ENCODE measurements around the gene CKAP5.

CKAP5 gene

GRCh38 chr11:46776878-46777277, 69.2 kb downstream of the CKAP5 start:
- no peak overlapping the region for H3K27ac ChIP-seq (ENCODE audit: low read depth, low read length)
- no peaks in the 10 kb centered on the region for H3K9me2 ChIP-seq (replicated peaks; ENCODE audit: insufficient read depth, low read length)
- H3K27me3 ChIP-seq (ENCODE audit: low read length) = no peaks in the 10 kb centered on the region
- no peaks in the 10 kb centered on the region for H3K9me3 ChIP-seq (ENCODE audit: insufficient read depth, low read length)
- H3K4me3 ChIP-seq (ENCODE audit: insufficient read depth, low read length, poor library complexity, severe bottlenecking) = no peak overlapping the region
- H3K9ac ChIP-seq (ENCODE audit: low read length) = no peak overlapping the region
- no peak overlapping the region for H3K4me2 ChIP-seq (ENCODE audit: low read depth, low read length, poor library complexity, severe bottlenecking)
- H4K20me1 ChIP-seq (ENCODE audit: low read depth, low read length) = no peaks in the 10 kb centered on the region
- TF ChIP-seq, protein P1, sequence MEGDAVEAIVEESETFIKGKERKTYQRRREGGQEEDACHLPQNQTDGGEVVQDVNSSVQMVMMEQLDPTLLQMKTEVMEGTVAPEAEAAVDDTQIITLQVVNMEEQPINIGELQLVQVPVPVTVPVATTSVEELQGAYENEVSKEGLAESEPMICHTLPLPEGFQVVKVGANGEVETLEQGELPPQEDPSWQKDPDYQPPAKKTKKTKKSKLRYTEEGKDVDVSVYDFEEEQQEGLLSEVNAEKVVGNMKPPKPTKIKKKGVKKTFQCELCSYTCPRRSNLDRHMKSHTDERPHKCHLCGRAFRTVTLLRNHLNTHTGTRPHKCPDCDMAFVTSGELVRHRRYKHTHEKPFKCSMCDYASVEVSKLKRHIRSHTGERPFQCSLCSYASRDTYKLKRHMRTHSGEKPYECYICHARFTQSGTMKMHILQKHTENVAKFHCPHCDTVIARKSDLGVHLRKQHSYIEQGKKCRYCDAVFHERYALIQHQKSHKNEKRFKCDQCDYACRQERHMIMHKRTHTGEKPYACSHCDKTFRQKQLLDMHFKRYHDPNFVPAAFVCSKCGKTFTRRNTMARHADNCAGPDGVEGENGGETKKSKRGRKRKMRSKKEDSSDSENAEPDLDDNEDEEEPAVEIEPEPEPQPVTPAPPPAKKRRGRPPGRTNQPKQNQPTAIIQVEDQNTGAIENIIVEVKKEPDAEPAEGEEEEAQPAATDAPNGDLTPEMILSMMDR (IDR thresholded peaks at IDR 0.05; ENCODE audit: insufficient read depth, low read length, poor library complexity, severe bottlenecking) = no peak
- TF ChIP-seq EZH2phosphoT487 (conservative IDR thresholded peaks at IDR 0.05; ENCODE audit: low read length) = no peak
- H3K36me3 ChIP-seq (ENCODE audit: low read length) = peaks cover 29% of the 10 kb centered on the region
- H3K79me2 ChIP-seq (ENCODE audit: insufficient read depth, low read length) = no peaks in the 10 kb centered on the region
- 0 out of 2 replicates have a peak, but pooled peaks cover 2% of the 10 kb centered on the region for H3F3A ChIP-seq (ENCODE audit: insufficient read depth)
- no peak overlapping the region for H2AFZ ChIP-seq (ENCODE audit: low read depth, low read length, severe bottlenecking)

- Histone ChIP-seq H3F3A (ENCODE audit: insufficient read depth) (no peaks in the 10 kb centered on the region), H3K27me3 (ENCODE audit: low read length) (no peaks in the 10 kb centered on the region), H3K9me2 (replicated peaks; ENCODE audit: insufficient read depth, low read length) (no peaks in the 10 kb centered on the region), H3K9me3 (ENCODE audit: insufficient read depth, low read length) (no peaks in the 10 kb centered on the region), H3K9ac (ENCODE audit: low read length) (no peak overlapping the region), H3K4me3 (ENCODE audit: insufficient read depth, low read length, poor library complexity, severe bottlenecking) (no peak overlapping the region), H3K79me2 (ENCODE audit: insufficient read depth, low read length) (no peaks in the 10 kb centered on the region), H3K4me2 (ENCODE audit: low read depth, low read length, poor library complexity, severe bottlenecking) (no peak overlapping the region), H3K36me3 (ENCODE audit: low read length) (peaks cover 45% of the 10 kb centered on the region), H3K27ac (ENCODE audit: low read depth, low read length) (no peak overlapping the region), H4K20me1 (ENCODE audit: low read depth, low read length) (no peaks in the 10 kb centered on the region), H2AFZ (ENCODE audit: low read depth, low read length, severe bottlenecking) (no peak overlapping the region)
- TF ChIP-seq, protein P1 (IDR thresholded peaks at IDR 0.05; ENCODE audit: insufficient read depth, low read length, poor library complexity, severe bottlenecking) = no peak
- TF ChIP-seq EZH2phosphoT487 (conservative IDR thresholded peaks at IDR 0.05; ENCODE audit: low read length) = no peak
Measured at GRCh38 chr11:46769636-46770221, 76.4 kb downstream of the CKAP5 start.

- Histone ChIP-seq H3K79me2 (ENCODE audit: insufficient read depth, low read length) (no peaks in the 10 kb centered on the region), H3K27ac (ENCODE audit: low read depth, low read length) (no peak overlapping the region), H4K20me1 (ENCODE audit: low read depth, low read length) (no peaks in the 10 kb centered on the region), H3K27me3 (ENCODE audit: low read length) (no peaks in the 10 kb centered on the region), H3F3A (ENCODE audit: insufficient read depth) (no peaks in the 10 kb centered on the region), H2AFZ (ENCODE audit: low read depth, low read length, severe bottlenecking) (no peak overlapping the region), H3K9ac (ENCODE audit: low read length) (no peak overlapping the region), H3K9me3 (ENCODE audit: insufficient read depth, low read length) (no peaks in the 10 kb centered on the region), H3K4me2 (ENCODE audit: low read depth, low read length, poor library complexity, severe bottlenecking) (no peak overlapping the region), H3K4me3 (ENCODE audit: insufficient read depth, low read length, poor library complexity, severe bottlenecking) (no peak overlapping the region), H3K36me3 (ENCODE audit: low read length) (peaks cover 66% of the 10 kb centered on the region; the same call in 1 of the 2 replicates), H3K9me2 (replicated peaks; ENCODE audit: insufficient read depth, low read length) (no peaks in the 10 kb centered on the region)
- no peak for TF ChIP-seq EZH2phosphoT487 (conservative IDR thresholded peaks at IDR 0.05; ENCODE audit: low read length)
- TF ChIP-seq, protein P1 (IDR thresholded peaks at IDR 0.05; ENCODE audit: insufficient read depth, low read length, poor library complexity, severe bottlenecking) = no peak
Measured at GRCh38 chr11:46766656-46767055, 79.4 kb downstream of the CKAP5 start.

Data from SU-DHL-6 (cell line).